Stimulated activated CD8-positive, alpha-beta memory T cell treated with anti-CD3 and anti-CD28 coated beads, Interleukin-15, amount 100 ng/mL, for 1 hour (primary cell): ENCODE results near the gene LDLRAD4.

ENCODE experiments used
- DNase-seq: peaks from one replicate; pipeline ENCODE4 v3.0.0-alpha.2; 2020; ENCODE audit warnings: low read depth

Gene LDLRAD4

DNA sequence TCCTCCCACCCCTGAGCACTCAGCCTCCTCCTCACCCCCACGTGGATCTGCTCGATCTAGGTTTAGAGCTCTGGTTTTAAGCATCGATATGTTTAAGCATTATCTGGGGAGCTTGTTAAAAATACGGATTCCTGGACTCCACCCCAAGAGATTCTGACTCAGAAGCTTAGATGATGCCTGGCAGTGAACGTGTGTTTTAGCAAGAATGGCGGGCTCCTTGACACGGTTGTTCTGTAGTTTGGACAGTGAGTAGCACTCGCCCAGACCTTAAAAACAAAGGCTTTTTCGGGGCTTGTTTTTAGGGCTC, 47.3 kb downstream of the LDLRAD4 start:
- no peak for DNase-seq

DNA sequence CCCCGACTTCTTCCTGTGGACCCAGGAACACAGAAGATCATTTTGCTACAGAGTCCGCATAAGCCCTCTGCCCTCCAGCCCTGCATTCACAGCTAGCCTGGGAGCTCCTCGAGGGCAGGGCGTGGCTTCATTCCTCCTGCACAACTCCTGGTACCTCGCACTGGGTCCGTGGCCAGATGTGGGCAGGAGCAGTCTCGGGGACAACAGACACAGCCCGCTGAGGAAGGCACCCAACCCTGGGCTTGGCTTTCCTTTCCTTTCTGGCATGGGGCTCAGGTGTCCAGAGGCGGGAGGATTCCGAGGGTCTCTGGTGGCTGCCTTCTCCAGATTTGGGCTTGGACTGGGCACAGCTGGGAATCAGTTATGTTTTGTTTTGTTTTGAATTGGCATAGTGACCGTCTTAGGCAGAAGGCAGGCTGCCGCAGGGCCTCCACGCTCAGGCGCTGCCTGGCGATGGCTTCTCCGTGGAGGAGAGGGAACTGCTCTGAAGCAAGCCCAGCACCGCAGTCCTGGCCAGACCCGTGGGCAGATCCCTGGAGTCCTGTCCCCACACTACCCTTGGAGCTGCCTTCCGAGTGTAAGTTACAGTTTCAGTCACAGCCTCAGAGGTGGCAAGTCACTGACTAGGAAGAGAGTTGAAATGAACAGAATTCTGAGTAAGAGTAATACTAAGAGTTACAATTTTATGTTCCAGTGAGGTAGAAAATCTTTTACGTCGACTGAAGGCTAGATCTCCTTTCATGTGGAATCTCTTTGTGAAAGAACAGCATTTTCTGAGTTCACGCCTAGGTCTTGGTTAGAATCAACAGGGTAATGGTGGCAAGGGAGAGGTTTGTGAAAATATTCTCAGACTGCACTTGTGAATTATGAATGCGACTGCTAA, 47.9 kb downstream of the LDLRAD4 start:
- DNase-seq, result no peak

- DNase-seq, result no peak
Observed at GRCh38 chr18:13267431-13267873, 48.9 kb downstream of the LDLRAD4 start.

GRCh38 chr18:13268158-13269012, 49.8 kb downstream of the LDLRAD4 start:
- DNase-seq, result no peak

GRCh38 chr18:13269013-13269280, 50.4 kb downstream of the LDLRAD4 start:
- no peak for DNase-seq

- DNase-seq, result no peak
Observed at GRCh38 chr18:13269521-13270011, 51.0 kb downstream of the LDLRAD4 start.

GRCh38 chr18:13270279-13270855, 51.8 kb downstream of the LDLRAD4 start:
- no peak for DNase-seq

GRCh38 chr18:13271302-13271911, 52.8 kb downstream of the LDLRAD4 start:
- no peak for DNase-seq

DNA sequence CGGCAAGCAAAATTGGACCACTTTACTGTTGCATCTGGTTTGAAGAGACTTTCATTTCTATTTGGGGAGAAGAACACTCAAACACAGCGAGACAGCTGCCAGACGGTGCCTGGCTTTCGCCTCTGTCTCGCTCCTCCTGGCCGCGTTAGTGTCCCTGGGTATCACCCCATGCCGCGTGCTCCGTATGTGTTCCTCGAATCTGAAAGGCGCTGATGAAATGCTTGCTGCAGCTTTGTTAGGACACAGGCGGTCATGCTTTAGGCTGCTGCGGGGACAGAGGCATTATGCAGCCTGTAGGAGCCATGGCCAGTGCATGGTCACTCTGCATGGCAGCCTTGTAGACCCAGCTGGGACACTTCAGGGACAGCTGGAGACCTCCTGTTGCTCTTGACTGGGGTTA, 53.9 kb downstream of the LDLRAD4 start:
- no peak for DNase-seq

DNA sequence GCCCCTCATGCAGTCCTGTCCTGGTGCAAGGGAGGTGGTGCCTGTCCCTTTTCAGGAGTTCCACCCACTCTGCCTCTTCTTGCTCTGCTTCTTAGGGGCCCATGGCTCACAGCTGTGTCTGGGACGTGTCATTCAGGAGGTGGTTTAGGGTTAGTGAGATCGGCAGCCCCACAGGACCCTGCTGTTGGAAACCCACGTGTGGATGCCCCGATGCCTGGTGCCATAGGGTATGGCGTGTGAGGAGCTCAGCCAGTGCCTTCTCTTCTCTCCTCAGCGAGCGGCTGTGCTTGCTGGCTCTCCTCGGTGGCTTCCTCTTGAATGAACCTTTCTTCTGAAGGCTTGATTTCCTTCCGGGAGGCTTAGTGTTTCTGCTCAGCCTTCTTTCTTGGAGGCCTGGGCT, 55.2 kb downstream of the LDLRAD4 start:
- DNase-seq, result no peak

DNA sequence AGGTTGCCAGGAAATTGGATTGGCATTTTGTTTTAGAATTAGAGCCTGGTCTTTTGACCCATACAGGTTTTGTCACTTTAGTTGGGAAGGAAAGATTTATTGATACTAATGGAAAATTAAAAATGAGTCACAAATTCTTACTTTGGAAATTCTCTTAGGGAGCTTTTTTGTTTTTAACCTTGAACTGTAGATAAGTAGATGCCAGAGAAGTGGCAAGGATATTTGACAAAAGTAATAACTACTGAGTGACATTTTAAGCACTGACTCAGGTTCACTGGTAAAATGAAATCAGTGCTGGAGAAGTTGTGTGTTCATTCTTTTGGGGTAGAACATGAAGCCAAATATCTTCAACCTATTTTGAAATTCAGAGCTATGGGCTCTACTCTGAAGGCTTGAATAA, 56.5 kb downstream of the LDLRAD4 start:
- no peak for DNase-seq

- no peak for DNase-seq
Observed at GRCh38 chr18:13276530-13277520, 58.3 kb downstream of the LDLRAD4 start.

GRCh38 chr18:13278062-13278630, 59.6 kb downstream of the LDLRAD4 start:
- no peak for DNase-seq

DNA sequence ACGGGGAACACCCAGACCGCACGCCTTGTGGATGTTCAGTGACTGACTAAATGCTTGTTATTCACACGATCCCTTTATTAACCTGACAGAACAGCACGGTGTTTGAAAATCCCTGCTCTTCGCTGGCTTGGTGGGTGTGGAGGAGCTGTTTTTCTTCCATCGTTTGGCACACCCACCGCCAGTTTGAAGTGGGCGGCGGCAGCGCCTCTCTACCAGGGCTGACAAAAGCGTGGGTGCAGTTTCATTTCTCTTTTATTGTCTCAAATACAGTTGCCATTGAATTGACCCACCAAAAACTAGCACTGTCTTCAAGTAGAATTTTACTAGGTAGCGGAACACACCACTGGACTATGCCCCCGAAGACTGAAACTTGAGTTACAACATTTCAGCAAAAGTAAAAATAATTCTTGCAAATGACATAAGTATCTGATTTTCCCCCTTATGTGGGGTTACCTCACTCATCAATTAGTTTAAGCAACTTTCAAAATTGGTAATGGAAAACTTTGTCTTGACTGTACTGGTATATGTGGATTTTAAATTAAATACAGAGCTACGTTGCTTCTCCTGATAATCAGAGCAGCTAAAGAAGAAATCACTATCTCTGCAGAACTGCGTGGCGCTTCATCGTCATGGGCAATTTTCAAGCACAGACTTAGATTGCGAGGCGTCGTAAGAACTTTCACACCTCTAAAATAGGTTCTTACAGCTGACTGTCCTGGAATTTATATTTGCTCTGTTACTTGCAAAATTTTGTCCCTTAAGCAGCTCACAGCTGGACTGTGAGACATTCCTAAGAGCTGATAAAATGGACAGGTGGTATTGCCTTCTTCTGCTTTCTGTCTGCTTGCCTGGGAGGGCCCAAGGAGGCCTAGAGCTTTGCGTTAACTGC, 60.9 kb downstream of the LDLRAD4 start:
- DNase-seq, result no peak

- no peak for DNase-seq
Observed at GRCh38 chr18:13280070-13280795, 61.7 kb downstream of the LDLRAD4 start.

DNA sequence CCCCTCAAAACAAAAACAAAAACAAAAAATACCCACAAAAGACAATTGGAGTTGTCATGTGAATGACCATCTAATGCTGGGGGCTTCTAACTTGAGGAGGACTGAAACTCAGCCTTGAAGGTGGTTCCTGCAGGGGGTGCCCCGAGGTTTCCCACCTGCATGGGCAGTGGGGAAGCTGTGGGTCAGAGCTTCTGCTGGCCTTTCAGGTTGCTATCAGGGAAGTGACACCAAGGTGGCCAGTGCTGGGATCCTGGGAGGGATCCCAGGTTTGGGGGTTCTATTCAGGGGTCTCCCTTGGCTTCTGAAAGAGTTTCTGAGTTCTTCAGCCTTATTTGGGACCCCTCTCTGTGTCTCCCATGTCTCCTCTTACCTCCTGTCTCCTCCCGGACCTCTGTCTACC, 62.8 kb downstream of the LDLRAD4 start:
- DNase-seq, result no peak

DNA sequence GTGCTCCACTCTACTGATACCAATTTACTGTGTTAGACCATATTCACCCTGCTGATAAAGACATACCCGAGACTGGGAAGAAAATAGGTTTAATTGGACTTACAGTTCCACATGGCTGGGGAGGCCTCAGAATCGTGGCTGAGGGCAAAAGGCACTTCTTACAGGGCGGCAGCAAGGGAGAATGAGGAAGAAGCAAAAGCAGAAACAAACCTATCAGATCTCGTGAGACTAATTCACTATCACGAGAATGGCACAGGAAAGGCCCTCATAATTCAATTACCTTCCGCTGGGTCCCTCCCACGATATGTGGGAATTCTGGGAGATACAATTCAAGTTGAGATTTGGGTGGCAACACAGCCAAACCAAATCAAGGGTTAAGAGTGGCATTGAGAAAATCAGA, 65.2 kb downstream of the LDLRAD4 start:
- DNase-seq, result no peak

DNA sequence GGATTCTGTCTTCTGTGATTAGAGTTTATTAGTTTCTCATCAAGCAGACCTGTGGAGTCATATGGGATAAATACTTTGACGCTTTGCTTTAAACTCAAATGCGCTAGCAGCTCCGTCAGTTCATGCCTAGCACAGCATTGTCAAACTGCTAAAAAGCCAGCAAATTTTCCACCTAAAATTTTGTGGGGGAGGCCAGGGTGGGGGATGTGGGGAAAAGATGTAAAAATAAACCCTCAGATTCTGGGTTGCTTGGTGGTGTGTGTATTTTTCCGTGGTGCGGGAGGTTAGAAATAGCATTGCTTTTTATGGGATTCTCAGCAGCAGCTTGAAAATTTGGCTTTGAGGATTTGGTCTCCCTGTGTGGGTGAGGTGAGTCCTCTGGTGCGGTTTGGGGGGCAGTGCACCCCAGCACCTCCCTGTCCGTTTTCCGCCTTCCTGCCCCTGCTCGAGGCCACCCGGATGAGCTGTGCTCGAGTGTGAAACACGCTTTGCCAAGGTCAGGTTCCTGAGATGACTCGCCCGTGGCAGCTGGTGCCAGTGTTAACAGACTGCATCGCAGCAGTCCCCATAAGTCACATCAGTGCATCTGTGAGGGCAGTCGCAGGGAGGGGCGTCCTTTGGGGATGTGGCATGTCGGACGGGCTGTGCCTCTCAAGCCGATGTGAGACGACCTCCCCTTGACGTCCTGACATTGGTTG, 65.9 kb downstream of the LDLRAD4 start:
- DNase-seq, result no peak

DNA sequence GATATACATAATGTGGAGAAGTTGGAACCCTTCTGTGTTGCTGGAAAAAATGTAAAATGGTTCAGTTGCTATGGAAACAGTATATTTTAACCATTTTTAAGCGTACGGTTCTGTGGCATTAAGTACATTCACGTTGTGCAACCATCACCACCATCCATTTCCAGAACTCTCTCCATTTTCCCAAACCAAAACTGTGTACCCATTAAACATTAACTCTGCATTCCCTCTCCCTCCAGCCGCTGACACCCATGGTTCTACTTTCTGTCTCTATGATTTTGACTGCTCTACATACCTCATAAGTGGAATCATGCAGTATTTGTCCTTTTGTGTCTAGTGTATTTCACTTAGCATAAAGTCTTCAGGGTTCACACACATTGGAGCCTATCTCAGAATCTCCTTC, 67.3 kb downstream of the LDLRAD4 start:
- DNase-seq, result no peak
